ENCODE measurements around the gene WDR76.

The WDR76 gene

DNA sequence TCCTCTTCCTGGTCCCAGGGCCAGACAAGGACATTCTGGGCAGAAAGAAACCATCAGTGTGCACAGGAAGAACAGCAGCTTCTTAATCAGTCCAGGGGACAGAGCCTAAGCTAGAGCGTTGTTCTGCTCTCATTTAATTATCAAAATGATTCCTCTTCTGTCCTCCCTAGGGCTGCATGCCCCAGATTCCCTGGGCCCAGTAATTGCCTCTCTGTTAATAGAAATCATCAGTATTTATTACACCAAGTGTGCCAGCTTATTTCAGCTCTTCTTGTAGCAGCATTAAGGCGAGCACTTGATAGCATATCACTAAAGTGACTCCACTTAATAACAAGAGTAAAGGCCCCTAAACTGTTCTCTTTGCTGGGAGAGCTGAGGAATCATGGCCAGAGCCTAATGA lies 72.1 kb downstream of the WDR76 start:
- TF ChIP-seq, protein P1, sequence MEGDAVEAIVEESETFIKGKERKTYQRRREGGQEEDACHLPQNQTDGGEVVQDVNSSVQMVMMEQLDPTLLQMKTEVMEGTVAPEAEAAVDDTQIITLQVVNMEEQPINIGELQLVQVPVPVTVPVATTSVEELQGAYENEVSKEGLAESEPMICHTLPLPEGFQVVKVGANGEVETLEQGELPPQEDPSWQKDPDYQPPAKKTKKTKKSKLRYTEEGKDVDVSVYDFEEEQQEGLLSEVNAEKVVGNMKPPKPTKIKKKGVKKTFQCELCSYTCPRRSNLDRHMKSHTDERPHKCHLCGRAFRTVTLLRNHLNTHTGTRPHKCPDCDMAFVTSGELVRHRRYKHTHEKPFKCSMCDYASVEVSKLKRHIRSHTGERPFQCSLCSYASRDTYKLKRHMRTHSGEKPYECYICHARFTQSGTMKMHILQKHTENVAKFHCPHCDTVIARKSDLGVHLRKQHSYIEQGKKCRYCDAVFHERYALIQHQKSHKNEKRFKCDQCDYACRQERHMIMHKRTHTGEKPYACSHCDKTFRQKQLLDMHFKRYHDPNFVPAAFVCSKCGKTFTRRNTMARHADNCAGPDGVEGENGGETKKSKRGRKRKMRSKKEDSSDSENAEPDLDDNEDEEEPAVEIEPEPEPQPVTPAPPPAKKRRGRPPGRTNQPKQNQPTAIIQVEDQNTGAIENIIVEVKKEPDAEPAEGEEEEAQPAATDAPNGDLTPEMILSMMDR (IDR thresholded peaks at IDR 0.05; ENCODE audit: extremely low read depth, missing control alignments): no peak
- no peak for DNase-seq (ENCODE audit: low spot score)

DNA sequence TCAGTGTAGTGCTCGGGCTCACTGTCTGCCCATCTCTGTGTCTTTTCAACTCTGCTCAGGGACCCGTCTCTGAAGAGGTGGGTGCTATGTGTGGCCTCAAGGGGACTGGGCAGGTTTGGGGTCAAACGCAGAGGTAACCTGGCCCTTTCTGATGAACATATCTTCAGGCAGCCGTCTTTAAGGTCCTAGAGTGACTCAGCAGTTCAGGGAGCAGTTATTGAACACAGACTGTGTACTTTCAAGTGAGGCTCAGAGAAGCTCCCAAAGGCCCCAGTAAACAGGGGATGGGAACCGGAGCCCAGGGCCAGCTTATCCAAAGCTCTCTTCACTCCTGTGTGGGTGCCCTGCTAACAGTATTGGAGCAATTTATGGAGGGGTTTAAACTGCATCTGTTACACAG lies 73.1 kb downstream of the WDR76 start:
- no peak for DNase-seq (ENCODE audit: low spot score)
- TF ChIP-seq, protein P1 (IDR thresholded peaks at IDR 0.05; ENCODE audit: extremely low read depth, missing control alignments): no peak

DNA sequence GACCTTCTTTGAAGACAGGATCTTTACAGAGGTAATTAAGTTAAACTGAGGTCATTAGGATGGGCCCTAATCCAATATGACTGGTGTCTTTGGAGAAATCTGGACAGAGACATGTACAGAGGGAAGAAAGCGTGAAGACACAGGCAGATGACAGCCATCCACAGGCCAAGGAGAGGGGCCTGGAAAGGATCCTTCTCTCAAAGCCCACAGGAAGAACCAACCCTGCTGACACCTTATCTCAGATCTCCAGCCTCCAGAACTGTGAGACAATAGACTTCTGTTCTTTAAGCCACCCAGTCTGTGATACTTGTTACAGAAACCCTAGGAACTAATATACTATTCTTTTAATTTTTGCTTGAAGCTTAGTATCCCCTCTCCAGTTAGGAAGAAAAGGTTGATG lies 74.2 kb downstream of the WDR76 start:
- no peak for DNase-seq (ENCODE audit: low spot score)
- TF ChIP-seq, protein P1 (IDR thresholded peaks at IDR 0.05; ENCODE audit: extremely low read depth, missing control alignments): no peak

DNA sequence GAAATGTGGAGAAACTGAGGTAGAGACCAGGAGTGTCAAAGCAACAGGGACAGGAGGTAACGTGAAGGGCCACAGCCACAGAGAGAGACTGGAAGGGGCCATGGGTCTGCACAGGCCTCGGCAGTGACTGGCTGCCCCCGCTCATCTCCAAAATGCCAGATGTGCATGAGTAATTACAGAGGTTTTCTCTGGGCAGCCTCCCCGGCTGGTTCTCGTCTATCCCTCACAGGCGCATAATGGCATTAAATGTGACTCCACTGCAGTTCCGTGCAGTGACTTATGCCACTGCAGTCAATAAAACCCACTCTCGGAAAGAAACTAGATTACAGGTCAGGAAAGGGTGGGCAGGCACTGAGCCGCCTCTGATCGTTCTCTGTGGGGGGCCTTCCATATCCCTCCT lies 74.7 kb downstream of the WDR76 start:
- TF ChIP-seq, protein P1 (IDR thresholded peaks at IDR 0.05; ENCODE audit: extremely low read depth, missing control alignments): no peak
- DNase-seq (ENCODE audit: low spot score): no peak

DNA sequence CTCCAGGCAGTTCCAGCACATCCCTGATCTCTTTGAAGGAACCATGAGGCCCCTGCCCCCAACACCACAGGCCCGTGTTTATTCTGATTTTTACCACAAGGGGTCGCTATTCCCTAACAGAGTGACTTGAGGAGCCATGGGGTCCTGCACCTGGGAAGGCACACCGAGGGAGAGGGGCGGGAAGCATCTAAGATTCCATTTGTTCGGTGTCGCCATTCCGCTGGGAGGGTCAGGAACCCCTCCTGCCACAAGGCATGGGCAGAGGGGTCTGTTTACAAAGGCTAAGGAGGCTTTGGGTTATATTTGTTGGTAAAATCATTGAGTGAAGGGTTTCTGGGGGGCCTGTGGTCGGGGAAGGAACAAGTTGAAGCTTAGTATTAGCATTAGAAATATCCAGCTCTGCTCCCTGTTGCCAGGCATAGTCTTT lies 77.1 kb downstream of the WDR76 start:
- TF ChIP-seq, protein P1 (IDR thresholded peaks at IDR 0.05; ENCODE audit: extremely low read depth, missing control alignments): peak; percentile 74
- peak; percentile 74 for DNase-seq (ENCODE audit: low spot score)

DNA sequence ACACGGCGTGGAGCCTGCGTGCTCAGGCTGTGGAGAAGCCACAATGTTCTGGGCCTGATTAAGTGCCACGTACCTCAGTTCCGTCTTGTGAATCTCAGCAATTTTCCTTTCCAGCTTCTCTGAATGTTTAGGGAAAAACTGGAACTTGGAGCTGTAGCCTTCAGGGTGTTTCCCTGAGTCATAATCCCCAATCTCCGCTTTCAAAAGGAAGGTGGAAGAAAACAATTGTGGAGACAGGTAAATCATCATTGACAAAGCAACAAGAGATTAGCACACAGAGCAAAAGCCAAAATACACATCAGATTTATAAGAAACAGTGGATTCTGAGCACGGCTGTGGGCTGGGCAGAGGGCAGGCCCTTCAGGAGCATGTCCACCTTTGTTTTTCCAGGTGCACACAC lies 79.0 kb downstream of the WDR76 start:
- TF ChIP-seq, protein P1 (IDR thresholded peaks at IDR 0.05; ENCODE audit: extremely low read depth, missing control alignments): no peak
- DNase-seq (ENCODE audit: low spot score): no peak

DNA sequence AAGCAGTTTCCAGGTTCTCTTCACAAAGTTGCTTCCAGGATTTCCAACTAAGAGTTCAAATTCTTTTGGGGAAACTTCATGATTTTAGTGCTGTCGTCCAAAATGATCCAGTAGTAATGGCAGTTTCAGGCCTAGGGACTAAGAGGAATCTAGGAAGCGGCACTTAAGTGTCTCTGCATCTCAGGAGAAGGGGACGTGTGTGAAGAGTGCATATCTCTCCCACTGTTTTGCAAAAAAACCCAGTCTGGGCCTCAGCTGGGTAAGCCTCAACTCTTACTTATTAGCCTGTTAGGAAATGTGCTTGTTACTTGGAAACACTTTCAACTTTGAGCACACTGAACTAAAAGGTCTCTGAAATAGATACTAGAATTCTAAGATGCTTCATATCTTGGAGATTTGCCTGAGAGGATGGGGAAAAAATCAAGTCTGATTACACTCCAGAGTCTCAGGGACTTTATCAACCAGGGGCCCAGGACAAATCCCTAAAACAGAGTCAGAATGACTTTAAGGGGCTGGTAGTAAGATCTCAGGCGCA lies 81.8 kb downstream of the WDR76 start:
- TF ChIP-seq, protein P1 (IDR thresholded peaks at IDR 0.05; ENCODE audit: extremely low read depth, missing control alignments): no peak
- DNase-seq (ENCODE audit: low spot score): no peak

All from GM20000 (cell line).